Parathyroid adenoma (tissue), 2 donors: ENCODE measurements around the gene CLIC1.

ENCODE experiments used
- H2AFZ ChIP-seq: fragments of 300-600 bp; sonication (generic); one replicate; pipeline ENCODE4 v1.7.0; 2017; ENCODE audit warnings: antibody characterized with exemption, mild to moderate bottlenecking
- H3K27ac ChIP-seq: fragments of 300-600 bp; sonication (generic); one replicate; pipeline ENCODE4 v1.7.0; 2017
- H3K27me3 ChIP-seq: fragments of 300-600 bp; sonication (generic); one replicate; pipeline ENCODE4 v1.7.0; 2017; ENCODE audit warnings: low read length; ENCODE audit not compliant: control insufficient read depth, insufficient read depth
- H3K36me3 ChIP-seq: fragments of 300-600 bp; sonication (generic); one replicate; pipeline ENCODE4 v1.7.0; 2017; ENCODE audit warnings: low read length; ENCODE audit not compliant: control insufficient read depth, insufficient read depth
- H3K4me1 ChIP-seq: fragments of 300-600 bp; sonication (generic); one replicate; pipeline ENCODE4 v1.7.0; 2017; ENCODE audit warnings: control low read depth
- H3K4me2 ChIP-seq: fragments of 300-600 bp; sonication (generic); one replicate; pipeline ENCODE4 v1.7.0; 2017; ENCODE audit warnings: low read length
- H3K4me3 ChIP-seq: fragments of 300-600 bp; sonication (generic); one replicate; pipeline ENCODE4 v1.7.0; 2017; ENCODE audit warnings: low read depth, low read length
- H3K79me2 ChIP-seq: fragments of 300-600 bp; sonication (generic); one replicate; pipeline ENCODE4 v1.7.0; 2017; ENCODE audit warnings: control low read depth
- H3K9ac ChIP-seq: fragments of 300-600 bp; sonication (generic); one replicate; pipeline ENCODE4 v1.7.0; 2017; ENCODE audit warnings: mild to moderate bottlenecking
- H3K9me3 ChIP-seq: fragments of 300-600 bp; sonication (generic); one replicate; pipeline ENCODE4 v1.7.0; 2017; ENCODE audit warnings: low read length; ENCODE audit not compliant: control insufficient read depth
- TF ChIP-seq, protein P1 (sequence below): fragments of 300-600 bp; sonication (generic); IDR thresholded peaks from one replicate; pipeline ENCODE4 v1.7.0; 2017; ENCODE audit warnings: antibody characterized with exemption, mild to moderate bottlenecking
- donor health status: primary hyperparathyroidism.

Gene CLIC1

GRCh38 chr6:31723245-31723979 is 12.9 kb downstream of the CLIC1 start, which contains the start of gene MPIG6B:
MPIG6B (plus strand) TSS chr6:31723373; CDS start chr6:31723384, 11 bp downstream.
- TF ChIP-seq, protein P1, sequence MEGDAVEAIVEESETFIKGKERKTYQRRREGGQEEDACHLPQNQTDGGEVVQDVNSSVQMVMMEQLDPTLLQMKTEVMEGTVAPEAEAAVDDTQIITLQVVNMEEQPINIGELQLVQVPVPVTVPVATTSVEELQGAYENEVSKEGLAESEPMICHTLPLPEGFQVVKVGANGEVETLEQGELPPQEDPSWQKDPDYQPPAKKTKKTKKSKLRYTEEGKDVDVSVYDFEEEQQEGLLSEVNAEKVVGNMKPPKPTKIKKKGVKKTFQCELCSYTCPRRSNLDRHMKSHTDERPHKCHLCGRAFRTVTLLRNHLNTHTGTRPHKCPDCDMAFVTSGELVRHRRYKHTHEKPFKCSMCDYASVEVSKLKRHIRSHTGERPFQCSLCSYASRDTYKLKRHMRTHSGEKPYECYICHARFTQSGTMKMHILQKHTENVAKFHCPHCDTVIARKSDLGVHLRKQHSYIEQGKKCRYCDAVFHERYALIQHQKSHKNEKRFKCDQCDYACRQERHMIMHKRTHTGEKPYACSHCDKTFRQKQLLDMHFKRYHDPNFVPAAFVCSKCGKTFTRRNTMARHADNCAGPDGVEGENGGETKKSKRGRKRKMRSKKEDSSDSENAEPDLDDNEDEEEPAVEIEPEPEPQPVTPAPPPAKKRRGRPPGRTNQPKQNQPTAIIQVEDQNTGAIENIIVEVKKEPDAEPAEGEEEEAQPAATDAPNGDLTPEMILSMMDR, result no peak
- Histone ChIP-seq H3K4me3 (no peak within 1 kb of the TSS), H3K4me2 (no peak within 1 kb of the TSS), H3K4me1 (peaks cover 6% of the 10 kb centered on the region), H3K79me2 (no peaks in the 10 kb centered on the region), H3K36me3 (no peaks in the 10 kb centered on the region), H3K27ac (no peak within 1 kb of the TSS), H3K9ac (no peak within 1 kb of the TSS), H3K27me3 (no peaks in the 10 kb centered on the region), H2AFZ (no peak within 1 kb of the TSS), H3K9me3 (no peaks in the 10 kb centered on the region)

DNA sequence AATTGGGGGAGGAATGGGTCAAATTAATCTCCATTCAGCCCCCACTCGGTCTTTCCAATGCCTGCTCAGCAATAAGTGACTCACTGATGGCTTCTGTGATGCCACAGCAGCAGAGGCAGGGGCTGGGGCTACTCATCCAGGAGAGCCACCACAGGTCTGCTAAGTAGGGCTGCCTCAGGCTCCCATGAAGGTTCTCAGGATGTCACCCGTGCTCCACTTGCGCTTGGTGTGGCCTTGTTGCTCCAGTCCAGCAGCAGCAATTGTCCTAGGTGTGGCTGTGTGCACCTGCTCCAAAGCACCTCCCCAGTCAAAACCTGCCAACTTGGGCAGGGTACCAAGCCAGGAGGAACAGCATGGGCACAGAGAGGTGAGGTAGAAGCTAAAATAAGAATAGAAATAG is 14.2 kb downstream of the CLIC1 start:
- H3K9ac ChIP-seq, result no peak overlapping the region
- H2AFZ ChIP-seq, result no peak overlapping the region
- TF ChIP-seq, protein P1, result no peak

DNA sequence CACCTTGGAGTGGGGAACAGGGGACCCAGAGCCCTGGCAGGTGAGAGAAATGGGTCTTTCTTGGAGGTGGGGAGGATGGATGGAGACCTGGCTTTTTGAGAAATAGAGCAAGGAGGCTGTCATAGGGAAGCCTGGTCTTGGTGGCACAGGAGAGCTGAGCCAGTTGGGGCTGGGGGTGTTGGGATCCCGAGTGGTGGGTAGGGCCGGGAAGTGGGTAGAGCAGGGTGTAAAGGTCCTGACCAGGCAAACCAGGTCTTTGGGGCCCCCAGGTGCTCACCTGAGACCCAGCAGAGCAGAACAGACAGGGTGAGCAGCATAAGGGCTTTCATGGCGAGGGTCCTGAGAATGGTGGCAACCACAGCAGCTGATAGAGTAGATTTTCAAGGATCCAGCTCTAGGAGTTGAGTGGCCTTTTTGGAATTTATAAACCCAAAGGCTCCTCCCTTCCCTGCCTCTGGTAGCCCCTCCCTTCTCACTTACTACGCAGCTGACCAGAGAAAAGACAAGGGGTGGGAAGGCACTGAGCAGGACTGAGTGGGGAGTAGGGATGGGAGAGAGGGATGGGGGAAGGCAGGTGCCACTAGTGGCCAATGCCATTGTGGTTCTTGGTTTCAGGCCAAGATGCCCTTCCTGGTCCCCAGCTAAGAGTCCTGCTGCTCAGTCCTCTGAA is 14.8 kb downstream of the CLIC1 start, which contains the start of gene LY6G6C:
TSS of gene LY6G6C (minus strand) at position 396 of the 670 bp plus-strand sequence. CDS start at position 329, 67 bp downstream.
- TF ChIP-seq, protein P1, result no peak
- Histone ChIP-seq H3K27me3 (no peaks in the 10 kb centered on the region), H3K4me3 (no peak within 1 kb of the TSS), H3K9me3 (no peaks in the 10 kb centered on the region), H3K4me1 (peaks cover 14% of the 10 kb centered on the region), H3K9ac (no peak within 1 kb of the TSS), H3K36me3 (no peaks in the 10 kb centered on the region), H3K4me2 (no peak within 1 kb of the TSS), H2AFZ (no peak within 1 kb of the TSS), H3K79me2 (no peaks in the 10 kb centered on the region), H3K27ac (no peak within 1 kb of the TSS)

More for the DNA sequence above, 14.2 kb downstream of the CLIC1 start:
- Histone ChIP-seq H3K27me3 (no peaks in the 10 kb centered on the region), H3K36me3 (no peaks in the 10 kb centered on the region), H3K79me2 (no peaks in the 10 kb centered on the region), H3K9me3 (no peaks in the 10 kb centered on the region), H3K4me2 (no peak overlapping the region), H3K4me1 (peaks cover 14% of the 10 kb centered on the region), H3K27ac (no peak overlapping the region), H3K4me3 (no peak overlapping the region)

GRCh38 chr6:31720196-31720770 is 16.0 kb downstream of the CLIC1 start:
- Histone ChIP-seq H3K4me3 (no peak overlapping the region), H3K27ac (no peak overlapping the region), H2AFZ (no peak overlapping the region)

More at GRCh38 chr6:31720196-31720770, 16.0 kb downstream of the CLIC1 start:
- no peak overlapping the region for H3K4me2 ChIP-seq
- H3K36me3 ChIP-seq, result no peaks in the 10 kb centered on the region
- H3K9ac ChIP-seq, result no peak overlapping the region
- no peaks in the 10 kb centered on the region for H3K79me2 ChIP-seq
- H3K27me3 ChIP-seq, result no peaks in the 10 kb centered on the region
- H3K9me3 ChIP-seq, result no peaks in the 10 kb centered on the region
- TF ChIP-seq, protein P1, result no peak
- peaks cover 14% of the 10 kb centered on the region for H3K4me1 ChIP-seq
